Mucosa of descending colon (tissue), 3 donors: ENCODE results near the gene AK9. TPM values are rescaled to one million over a fixed set of nuclear protein-coding genes. Genes with fewer than 3 reads are reported as not detected.

Experiments used
- ATAC-seq: fragments of 200-7000 bp; cut with Tn5 transposase; one replicate; pipeline ENCODE4 v1.9.1; 2020; ENCODE audit warnings: mild to moderate bottlenecking, moderate library complexity
- DNase-seq, 3 donors: peaks; one replicate each; pipeline ENCODE4 v3.0.0-alpha.2; 2020
- H3K36me3 ChIP-seq: fragments of 200-600 bp; one replicate; pipeline ENCODE4 v1.8.0; 2021; ENCODE audit warnings: low read depth, mild to moderate bottlenecking
- H3K4me1 ChIP-seq: fragments of 200-600 bp; one replicate; pipeline ENCODE4 v1.8.0; 2021; ENCODE audit warnings: low read depth, mild to moderate bottlenecking
- H3K4me3 ChIP-seq: fragments of 200-600 bp; one replicate; pipeline ENCODE4 v1.8.0; 2021; ENCODE audit warnings: mild to moderate bottlenecking
- H3K9me3 ChIP-seq: fragments of 200-600 bp; one replicate; pipeline ENCODE4 v1.8.0; 2021; ENCODE audit warnings: mild to moderate bottlenecking
- CTCF ChIP-seq: fragments of 200-600 bp; IDR thresholded peaks from one replicate; pipeline ENCODE4 v1.8.0; 2022; ENCODE audit warnings: antibody characterized with exemption, mild to moderate bottlenecking
- intact Hi-C, 2 donors: fragments of 100-400 bp; cut with DNase I in 1 of 2; cut with micrococcal nuclease in 1 of 2; formaldehyde crosslinking; loops; one replicate each; pipeline versions ENCODE4 v1.11.0 to v1.11.1; 2022; cut with DNase I, micrococcal nuclease
- total RNA-seq, 3 donors: library from RNA; stranded (reverse); fragmentation: NEBNext Ultra II Directional in 2 of 3; extraction: Animal tissue kit (Norgen Biotek cat#: 25700) in 2 of 3; gene quantifications; one replicate each; pipeline versions ENCODE4 v1.2.1 to v1.2.4, GENCODE V29; 2021 to 2023
- donor health status: DM: no; HTN: no; CAD: no; lungs with moderate emphysema.
- donor health status: DM: no; HTN: no; CAD: no.
- donor health status: DM: no; HTN: yes; CAD: no.

The AK9 gene
- total RNA-seq, 3 donors from 2014 or later = 7.2 to 15.0 (median 10.9) TPM

- ATAC-seq = no peak
- Histone ChIP-seq H3K36me3 (no peaks in the 10 kb centered on the region), H3K4me3 (no peak overlapping the region), H3K9me3 (no peaks in the 10 kb centered on the region), H3K4me1 (no peaks in the 10 kb centered on the region)
- no peak for TF ChIP-seq CTCF
- intact Hi-C loops = no loop called here
- no peak for DNase-seq
Observed at GRCh38 chr6:109516929-109517328, 174.1 kb downstream of the AK9 start.

GRCh38 chr6:109515781-109516409 lies 175.1 kb downstream of the AK9 start:
- no peak for DNase-seq
- TF ChIP-seq CTCF = no peak
- no peaks in the 10 kb centered on the region for H3K4me1 ChIP-seq
- no peaks in the 10 kb centered on the region for H3K9me3 ChIP-seq
- intact Hi-C loops = no loop called here
- no peak overlapping the region for H3K4me3 ChIP-seq
- H3K36me3 ChIP-seq = no peaks in the 10 kb centered on the region
- ATAC-seq = no peak

- Histone ChIP-seq H3K36me3 (no peaks in the 10 kb centered on the region), H3K9me3 (no peaks in the 10 kb centered on the region), H3K4me1 (no peaks in the 10 kb centered on the region), H3K4me3 (no peak overlapping the region)
- ATAC-seq (no peak), DNase-seq (no peak)
- no peak for TF ChIP-seq CTCF
- intact Hi-C loops = no loop called here
Observed at GRCh38 chr6:109514946-109515345, 176.1 kb downstream of the AK9 start.

GRCh38 chr6:109513571-109514071 lies 177.4 kb downstream of the AK9 start:
- no peaks in the 10 kb centered on the region for H3K36me3 ChIP-seq
- no peaks in the 10 kb centered on the region for H3K9me3 ChIP-seq
- no peak for ATAC-seq
- TF ChIP-seq CTCF = no peak
- H3K4me3 ChIP-seq = no peak overlapping the region
- intact Hi-C loops = no loop called here
- DNase-seq = no peak
- no peaks in the 10 kb centered on the region for H3K4me1 ChIP-seq

GRCh38 chr6:109512271-109512817 lies 178.7 kb downstream of the AK9 start:
- no peaks in the 10 kb centered on the region for H3K36me3 ChIP-seq
- no peak overlapping the region for H3K4me3 ChIP-seq
- intact Hi-C loops = no loop called here
- ATAC-seq (no peak), DNase-seq (no peak)
- H3K4me1 ChIP-seq = no peaks in the 10 kb centered on the region
- TF ChIP-seq CTCF = no peak
- no peaks in the 10 kb centered on the region for H3K9me3 ChIP-seq
